HEK293 (cell line): ENCODE results near the gene HSPA8.

Experiments
- ZFP41 ChIP-seq: fragments of 450-650 bp; formaldehyde crosslinking; IDR thresholded peaks from 2 replicates; pipeline ENCODE4 v1.5.1; 2016; ENCODE audit warnings: missing biosample characterization, missing genetic modification characterization, borderline replicate concordance
- ZNF24 ChIP-seq: fragments of 450-650 bp; formaldehyde crosslinking; IDR thresholded peaks from 2 replicates; pipeline ENCODE4 v1.5.1; 2016; ENCODE audit warnings: missing biosample characterization, missing genetic modification characterization
- ZNF423 ChIP-seq: fragments of 450-650 bp; formaldehyde crosslinking; IDR thresholded peaks from 2 replicates; pipeline ENCODE4 v1.5.1; 2016; ENCODE audit warnings: missing biosample characterization, missing genetic modification characterization

GRCh38 chr11:123055191-123055901 is 6.6 kb downstream of the HSPA8 start:
- TF ChIP-seq ZNF24 (tag by site-specific recombination) (no peak), ZNF423 (tag by site-specific recombination) (no peak), ZFP41 (tag by site-specific recombination) (no peak)
